ENCODE results near the gene PSMB4.
"Not testable (repeated sequence)": the region's sequence is repeated elsewhere in the genome, so short reads cannot be mapped to it uniquely, and the experiment has no call there.

The PSMB4 gene

GRCh38 chr1:151390221-151391078 is 8.9 kb upstream of the PSMB4 start:
- DNase-seq (ENCODE audit: low read depth) = not testable (repeated sequence)

GRCh38 chr1:151391079-151391563 is 8.3 kb upstream of the PSMB4 start:
- no peak for DNase-seq (ENCODE audit: low read depth)

GRCh38 chr1:151393583-151393982 is 5.8 kb upstream of the PSMB4 start:
- DNase-seq (ENCODE audit: low read depth) = no peak

GRCh38 chr1:151396265-151396664 is 3.1 kb upstream of the PSMB4 start:
- DNase-seq (ENCODE audit: low read depth) = not testable (repeated sequence)

- DNase-seq (ENCODE audit: low read depth) = no peak
Measured at GRCh38 chr1:151401125-151401788, 1.9 kb downstream of the PSMB4 start.

GRCh38 chr1:151401860-151402259 is 2.5 kb downstream of the PSMB4 start:
- no peak for DNase-seq (ENCODE audit: low read depth)

GRCh38 chr1:151402764-151403163 is 3.4 kb downstream of the PSMB4 start:
- DNase-seq (ENCODE audit: low read depth) = no peak

GRCh38 chr1:151403612-151404011 is 4.2 kb downstream of the PSMB4 start:
- no peak for DNase-seq (ENCODE audit: low read depth)

- DNase-seq (ENCODE audit: low read depth) = no peak
Measured at GRCh38 chr1:151405187-151405951, 6.0 kb downstream of the PSMB4 start.

- DNase-seq (ENCODE audit: low read depth) = no peak
Measured at GRCh38 chr1:151406176-151406575, 6.8 kb downstream of the PSMB4 start.

- DNase-seq (ENCODE audit: low read depth) = no peak
Measured at GRCh38 chr1:151407304-151407703, 7.9 kb downstream of the PSMB4 start.

GRCh38 chr1:151408891-151409290 is 9.5 kb downstream of the PSMB4 start:
- DNase-seq (ENCODE audit: low read depth) = no peak

GRCh38 chr1:151411884-151412283 is 12.5 kb downstream of the PSMB4 start:
- DNase-seq (ENCODE audit: low read depth) = no peak

- peak; percentile 45 for DNase-seq (ENCODE audit: low read depth)
Measured at GRCh38 chr1:151416231-151416630, 16.9 kb downstream of the PSMB4 start.

- DNase-seq (ENCODE audit: low read depth) = no peak
Measured at GRCh38 chr1:151418081-151418480, 18.7 kb downstream of the PSMB4 start.

GRCh38 chr1:151419819-151420218 is 20.4 kb downstream of the PSMB4 start:
- DNase-seq (ENCODE audit: low read depth) = no peak

- no peak for DNase-seq (ENCODE audit: low read depth)
Measured at GRCh38 chr1:151425103-151425502, 25.7 kb downstream of the PSMB4 start.

GRCh38 chr1:151428068-151428467 is 28.7 kb downstream of the PSMB4 start:
- no peak for DNase-seq (ENCODE audit: low read depth)

- not testable (repeated sequence) for DNase-seq (ENCODE audit: low read depth)
Measured at GRCh38 chr1:151433827-151434226, 34.5 kb downstream of the PSMB4 start.

GRCh38 chr1:151435174-151435573 is 35.8 kb downstream of the PSMB4 start:
- DNase-seq (ENCODE audit: low read depth) = no peak

- DNase-seq (ENCODE audit: low read depth) = no peak
Measured at GRCh38 chr1:151436985-151437384, 37.6 kb downstream of the PSMB4 start.

- not testable (repeated sequence) for DNase-seq (ENCODE audit: low read depth)
Measured at GRCh38 chr1:151437396-151437795, 38.0 kb downstream of the PSMB4 start.

Measured in GM04503 (cell line).